Loucy (cell line): ENCODE data around the gene GPM6B.

Experiments used
- CTCF ChIP-seq: fragments of 200-600 bp; sonication (generic); conservative IDR thresholded peaks from 2 replicates; pipeline ENCODE4 v1.5.1; 2014; ENCODE audit warnings: mild to moderate bottlenecking, antibody characterized with exemption, low read length
- EZH2phosphoT487 ChIP-seq: fragments of 200-600 bp; IDR thresholded peaks from 2 replicates; pipeline ENCODE4 v1.6.1; 2018; ENCODE audit warnings: antibody characterized with exemption, mild to moderate bottlenecking, moderate library complexity, borderline replicate concordance

- TF ChIP-seq CTCF (no peak), EZH2phosphoT487 (no peak)
Measured at GRCh38 chrX:13815664-13816063, 1.2 kb downstream of the GPM6B start.
